Lower lobe of right lung (tissue), 2 donors: ENCODE data around the gene RUNX3. TPM values are rescaled to one million over a fixed set of nuclear protein-coding genes. Genes with fewer than 3 reads are reported as not detected.
"Not testable (repeated sequence)": the region's sequence is repeated elsewhere in the genome, so short reads cannot be mapped to it uniquely, and the experiment has no call there.

Experiments
- ATAC-seq, 2 donors: fragments of 200-7000 bp; cut with Tn5 transposase; one replicate each; pipeline ENCODE4 v1.9.1; 2020 to 2022; ENCODE audit warnings: mild to moderate bottlenecking in 2 of 2, moderate library complexity in 2 of 2
- DNase-seq: peaks from one replicate; pipeline ENCODE4 v3.0.0-alpha.2; 2020
- H3K27ac ChIP-seq: fragments of 200-600 bp; one replicate; pipeline ENCODE4 v1.8.0; 2022
- H3K27me3 ChIP-seq: fragments of 200-600 bp; one replicate; pipeline ENCODE4 v1.8.0; 2022; ENCODE audit warnings: low read depth
- H3K36me3 ChIP-seq: fragments of 200-600 bp; one replicate; pipeline ENCODE4 v1.8.0; 2022; ENCODE audit warnings: mild to moderate bottlenecking
- H3K4me1 ChIP-seq: fragments of 200-600 bp; one replicate; pipeline ENCODE4 v1.8.0; 2022
- H3K4me3 ChIP-seq: fragments of 200-600 bp; one replicate; pipeline ENCODE4 v1.8.0; 2022; ENCODE audit warnings: mild to moderate bottlenecking
- H3K9me3 ChIP-seq: fragments of 200-600 bp; one replicate; pipeline ENCODE4 v1.8.0; 2022
- CTCF ChIP-seq: fragments of 200-600 bp; IDR thresholded peaks from one replicate; pipeline ENCODE4 v1.8.0; 2022; ENCODE audit warnings: antibody characterized with exemption, mild to moderate bottlenecking
- intact Hi-C: fragments of 100-400 bp; cut with DNase I; formaldehyde crosslinking; loops from one replicate; pipeline ENCODE4 v1.11.0; 2022
- long read RNA-seq: library from polyadenylated mRNA; unstranded; transcript quantifications from one replicate; pipeline ENCODE4 v2.0.0, GENCODE V29; 2021
- total RNA-seq: library from RNA; stranded (reverse); fragmentation: NEBNext Ultra II Directional; extraction: Animal tissue kit (Norgen Biotek cat#: 25700); gene quantifications from one replicate; pipeline ENCODE4 v1.2.1, GENCODE V29; 2021
- donor health status: DM: no; HTN: yes; CAD: no; lungs with severe emphysema.

RUNX3 gene
- 13.1 TPM for total RNA-seq
- long read RNA-seq, transcript RUNX3-201 (5 exons, 3,861 nt), result major isoform, 8 of 18 reads
- long read RNA-seq, partial matches to known transcripts, result 0 of 18 reads
- long read RNA-seq, other reads (novel, unspliced or antisense), result 10 of 18 reads

- Histone ChIP-seq H3K9me3 (no peaks in the 10 kb centered on the region), H3K27me3 (peaks cover 94% of the 10 kb centered on the region), H3K4me1 (peaks cover 59% of the 10 kb centered on the region), H3K36me3 (no peaks in the 10 kb centered on the region), H3K4me3 (peak within 1 kb of the TSS; percentile 51), H3K27ac (peak within 1 kb of the TSS; percentile 80)
- ATAC-seq (peak; percentile 59 to 85), DNase-seq (peak; percentile 85)
- TF ChIP-seq CTCF, result peak; percentile 25
- intact Hi-C loops, result no loop called here
Observed at GRCh38 chr1:24930260-24931145, at the start of gene RUNX3. Gene RUNX3, minus strand, starts transcription at chr1:24930276. Its CDS starts 408 bp downstream, at chr1:24929868.

GRCh38 chr1:24979232-24979631, 49.2 kb upstream of the RUNX3 start:
- H3K36me3 ChIP-seq, H3K27me3 ChIP-seq, DNase-seq, ATAC-seq, H3K4me1 ChIP-seq, intact Hi-C loops, H3K4me3 ChIP-seq, H3K27ac ChIP-seq: not testable (repeated sequence)
- H3K9me3 ChIP-seq, result peaks cover 16% of the 10 kb centered on the region

- no peaks in the 10 kb centered on the region for H3K4me1 ChIP-seq
- no peak overlapping the region for H3K4me3 ChIP-seq
- H3K36me3 ChIP-seq, result no peaks in the 10 kb centered on the region
- no peak overlapping the region for H3K27ac ChIP-seq
- TF ChIP-seq CTCF, result no peak
- H3K9me3 ChIP-seq, result peaks cover 16% of the 10 kb centered on the region
- intact Hi-C loops, result no loop called here
- no peak for DNase-seq
- no peak for ATAC-seq
- H3K27me3 ChIP-seq, result no peaks in the 10 kb centered on the region
Observed at GRCh38 chr1:24978383-24979032, 48.4 kb upstream of the RUNX3 start.

GRCh38 chr1:24975391-24975790, 45.3 kb upstream of the RUNX3 start:
- DNase-seq (no peak), ATAC-seq (no peak)
- no peaks in the 10 kb centered on the region for H3K4me1 ChIP-seq
- H3K9me3 ChIP-seq, result peaks cover 16% of the 10 kb centered on the region
- no peaks in the 10 kb centered on the region for H3K36me3 ChIP-seq
- H3K4me3 ChIP-seq, result no peak overlapping the region
- intact Hi-C loops, result no loop called here
- no peaks in the 10 kb centered on the region for H3K27me3 ChIP-seq
- no peak overlapping the region for H3K27ac ChIP-seq
- TF ChIP-seq CTCF, result no peak

- H3K27me3 ChIP-seq, result peaks cover 10% of the 10 kb centered on the region
Observed at GRCh38 chr1:24973315-24973714, 43.2 kb upstream of the RUNX3 start.

More at GRCh38 chr1:24973315-24973714, 43.2 kb upstream of the RUNX3 start:
- peaks cover 16% of the 10 kb centered on the region for H3K9me3 ChIP-seq
- DNase-seq (no peak), ATAC-seq (no peak)
- H3K4me1 ChIP-seq, result no peaks in the 10 kb centered on the region
- H3K4me3 ChIP-seq, result no peak overlapping the region
- H3K27ac ChIP-seq, result no peak overlapping the region
- no peak for TF ChIP-seq CTCF
- H3K36me3 ChIP-seq, result no peaks in the 10 kb centered on the region
- intact Hi-C loops, result no loop called here
